ENCODE data around the gene LTB4R.
"Not testable (repeated sequence)": the region's sequence is repeated elsewhere in the genome, so short reads cannot be mapped to it uniquely, and the experiment has no call there.

LTB4R gene

GRCh38 chr14:24337824-24338175, 26.5 kb downstream of the LTB4R start:
- in situ Hi-C loops (cut with MboI; ENCODE audit: low sequenced_read_pairs), result loop anchor here (10.0 to 25.0 kb wide), 2 partner anchors 97 to 275 kb away; partner anchors contain the start of gene GZMH

DNA sequence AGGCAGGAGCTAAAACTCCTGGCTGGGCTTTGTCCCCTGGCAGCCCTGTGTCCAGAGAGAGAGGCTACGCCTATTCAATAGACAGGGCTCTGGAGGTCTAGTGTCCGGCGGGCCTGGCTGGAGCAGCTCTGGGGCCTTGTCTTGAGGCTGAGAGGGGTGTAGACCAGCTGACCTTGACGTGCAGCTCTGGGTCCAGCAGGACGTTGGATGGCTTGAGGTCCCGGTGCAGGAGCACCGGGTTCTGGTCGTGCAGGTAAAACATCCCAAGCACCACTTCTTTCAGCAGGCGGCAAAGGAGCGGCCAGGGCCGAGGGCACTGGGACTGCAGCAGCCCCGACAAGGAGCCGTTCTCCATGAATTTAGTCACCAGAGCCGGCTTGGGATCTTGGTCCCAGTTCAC, 27.5 kb downstream of the LTB4R start:
- in situ Hi-C loops (cut with MboI; ENCODE audit: low sequenced_read_pairs), result loop anchor here (10.0 to 25.0 kb wide), 2 partner anchors 96 to 273 kb away; partner anchors contain the start of gene GZMH

DNA sequence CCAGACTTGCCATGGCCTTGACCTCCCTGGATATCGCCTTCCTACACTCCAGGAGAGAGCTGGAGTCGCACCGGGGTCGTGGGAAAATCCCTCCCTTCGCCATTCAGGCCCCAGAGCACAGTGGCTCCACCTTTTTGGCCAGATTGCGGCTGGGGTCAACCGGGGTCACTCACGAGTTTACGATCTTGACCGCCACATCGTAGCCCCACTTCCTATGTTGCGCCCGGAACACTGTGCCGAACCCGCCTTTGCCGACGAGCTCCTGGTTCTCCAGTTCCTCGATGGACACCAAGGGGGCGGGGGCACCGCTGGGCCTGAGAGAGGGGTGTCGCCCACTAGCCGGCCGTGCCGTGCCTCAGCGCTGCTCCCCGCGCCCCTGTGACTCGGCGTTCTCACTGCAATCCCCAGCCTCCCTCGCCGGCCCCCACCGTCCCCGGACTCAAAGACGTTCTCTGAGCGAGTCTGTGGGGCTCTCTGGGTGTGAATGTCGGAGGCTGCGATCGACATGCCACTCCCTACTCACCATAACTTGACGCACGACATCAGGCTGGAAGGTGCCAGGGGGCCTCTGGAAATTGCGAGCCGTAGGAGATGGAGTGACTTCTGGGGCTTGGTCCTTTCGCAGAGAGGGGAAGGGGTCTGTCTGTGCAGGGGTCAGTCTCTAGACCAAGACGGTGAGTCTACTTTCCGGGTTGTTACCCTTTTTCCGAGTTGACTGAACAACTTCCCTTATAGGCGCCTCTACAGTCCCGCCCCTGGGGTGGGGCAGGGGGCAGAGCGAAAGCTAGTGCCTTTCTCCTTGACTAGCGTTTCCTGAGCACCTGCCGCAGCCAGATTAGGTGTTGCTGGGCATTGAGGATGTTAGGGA, 28.2 kb downstream of the LTB4R start, which contains the start of gene RIPK3:
TSS of gene RIPK3 (minus strand) at position 708 of the 868 bp plus-strand sequence. CDS start at position 543, 165 bp downstream.
- in situ Hi-C loops (cut with MboI; ENCODE audit: low sequenced_read_pairs), result loop anchor here (10.0 to 25.0 kb wide), 2 partner anchors 95 to 273 kb away; partner anchors contain the start of gene GZMH

GRCh38 chr14:24340606-24341005, 29.3 kb downstream of the LTB4R start:
- in situ Hi-C loops (cut with MboI; ENCODE audit: low sequenced_read_pairs), result loop anchor here (25.0 kb wide), 1 partner anchor 272 kb away; the partner anchor contains the start of gene GZMH

DNA sequence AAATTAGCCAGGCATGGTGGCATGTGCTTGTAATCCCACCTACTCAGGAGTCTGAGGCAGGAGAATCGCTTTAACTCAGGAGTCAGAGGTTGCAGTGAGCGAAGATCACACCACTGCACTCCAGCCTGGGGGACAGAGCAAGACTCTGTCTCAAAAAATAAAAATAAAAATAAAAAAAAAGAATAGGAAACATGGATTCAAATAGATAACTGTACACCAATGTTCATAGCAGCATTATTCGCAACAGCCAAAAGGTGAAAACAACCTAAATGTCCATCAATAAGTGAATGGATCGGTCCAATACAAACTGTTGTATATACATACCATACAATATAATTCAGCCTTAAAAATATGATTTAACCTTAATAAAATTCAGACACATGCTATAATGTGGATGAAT, 31.6 kb downstream of the LTB4R start:
- in situ Hi-C loops (cut with MboI; ENCODE audit: low sequenced_read_pairs), result loop anchor here (25.0 kb wide), 1 partner anchor 269 kb away; the partner anchor contains the start of gene GZMH

GRCh38 chr14:24343795-24344660, 32.7 kb downstream of the LTB4R start:
- in situ Hi-C loops (cut with MboI; ENCODE audit: low sequenced_read_pairs), result loop anchor here (25.0 kb wide), 1 partner anchor 268 kb away; the partner anchor contains the start of gene GZMH

- in situ Hi-C loops (cut with MboI; ENCODE audit: low sequenced_read_pairs), result loop anchor here (25.0 kb wide), 1 partner anchor 265 kb away; the partner anchor contains the start of gene GZMH
These were observed 35.8 kb downstream of the LTB4R start for GRCh38 chr14:24347134-24347533.

DNA sequence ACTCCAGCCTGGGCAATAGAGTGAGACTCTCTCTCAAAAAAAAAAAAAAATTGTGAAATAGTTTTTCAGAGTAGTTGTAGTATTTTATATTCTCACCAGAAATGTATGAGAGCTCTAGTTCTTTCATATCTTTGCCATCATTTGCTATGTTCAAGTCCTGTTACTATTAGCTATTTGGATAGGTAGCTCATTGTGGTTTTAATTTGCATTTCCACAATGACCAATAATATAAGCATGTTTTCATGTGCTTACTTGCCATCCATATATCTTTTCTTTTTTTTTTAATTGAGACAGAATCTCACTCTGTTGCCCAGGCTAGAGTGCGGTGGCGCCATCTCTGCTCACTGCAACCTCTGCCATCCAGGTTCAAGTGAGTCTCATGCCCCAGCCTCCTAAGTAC, 36.9 kb downstream of the LTB4R start:
- in situ Hi-C loops (cut with MboI; ENCODE audit: low sequenced_read_pairs), result loop anchor here (25.0 kb wide), 1 partner anchor 264 kb away; the partner anchor contains the start of gene GZMH

- in situ Hi-C loops (cut with MboI; ENCODE audit: low sequenced_read_pairs), result loop anchor here (25.0 kb wide), 1 partner anchor 263 kb away; the partner anchor contains the start of gene GZMH
These were observed 38.4 kb downstream of the LTB4R start for GRCh38 chr14:24349742-24350141.

DNA sequence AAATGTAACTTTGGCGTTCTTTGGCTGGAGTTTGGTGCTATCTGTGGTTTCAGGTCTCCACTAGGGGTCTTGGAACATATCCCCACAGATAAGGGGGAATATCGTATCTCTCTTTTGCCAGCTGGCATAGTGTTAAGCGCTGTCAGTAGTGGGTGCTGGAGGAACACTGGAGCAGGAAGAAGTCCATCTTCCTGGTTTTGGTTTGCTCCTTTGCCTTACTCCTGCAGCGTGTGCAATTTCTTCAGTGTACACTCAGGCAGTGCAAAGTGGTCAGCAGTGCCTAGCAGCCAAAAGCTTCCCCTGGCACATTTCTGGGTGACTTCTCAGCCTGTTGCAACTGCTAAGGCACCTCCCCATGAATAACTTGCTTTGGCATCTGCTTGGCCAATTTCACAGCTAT, 40.2 kb downstream of the LTB4R start:
- in situ Hi-C loops (cut with MboI; ENCODE audit: low sequenced_read_pairs), result no loop called here

DNA sequence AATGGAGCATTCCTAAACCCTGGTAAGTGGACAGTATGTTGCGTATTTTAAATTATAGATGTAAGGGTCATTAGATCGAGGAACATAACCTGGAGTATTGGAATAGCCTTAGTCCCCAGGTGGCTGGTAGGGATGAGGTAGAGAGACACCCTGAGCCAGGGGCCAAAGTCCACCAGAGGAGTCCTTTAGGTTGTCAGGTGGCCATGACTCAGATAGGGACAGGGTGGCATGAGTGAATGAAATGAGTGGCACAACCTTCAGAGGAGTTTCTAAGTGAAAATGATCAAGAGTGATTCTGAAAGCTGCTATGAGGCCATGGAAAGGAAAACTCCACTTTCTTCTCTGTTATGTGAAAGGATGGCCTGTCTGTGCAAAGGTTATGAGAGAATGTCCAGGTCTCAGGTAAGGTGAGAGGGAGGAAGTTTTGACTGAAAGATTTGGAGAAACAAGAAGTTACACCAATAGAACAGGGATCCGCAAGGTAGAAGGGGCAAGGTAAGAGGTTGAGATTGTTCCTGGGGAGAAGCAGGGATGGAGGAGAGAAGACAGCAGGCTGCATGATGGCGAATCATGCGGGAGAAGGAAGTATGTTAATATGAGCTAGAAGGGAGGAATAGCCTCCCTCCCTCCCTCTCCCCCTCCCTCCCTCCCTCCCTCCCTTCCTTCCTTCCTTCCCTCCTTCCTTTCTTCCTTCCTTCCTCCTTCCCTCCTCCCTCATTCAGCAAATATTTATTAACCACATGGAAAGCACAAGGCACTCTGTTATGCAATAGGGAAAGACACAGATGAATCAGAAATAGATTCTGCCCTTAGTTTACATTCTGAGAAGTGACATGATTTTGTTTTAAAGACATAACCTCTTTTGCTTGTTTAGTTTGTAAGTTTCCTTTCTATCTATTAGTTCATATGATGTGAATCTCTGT, 42.5 kb downstream of the LTB4R start:
- in situ Hi-C loops (cut with MboI; ENCODE audit: low sequenced_read_pairs), result no loop called here

- in situ Hi-C loops (cut with MboI; ENCODE audit: low sequenced_read_pairs), result not testable (repeated sequence)
These were observed 43.2 kb downstream of the LTB4R start for GRCh38 chr14:24354482-24354825.

DNA sequence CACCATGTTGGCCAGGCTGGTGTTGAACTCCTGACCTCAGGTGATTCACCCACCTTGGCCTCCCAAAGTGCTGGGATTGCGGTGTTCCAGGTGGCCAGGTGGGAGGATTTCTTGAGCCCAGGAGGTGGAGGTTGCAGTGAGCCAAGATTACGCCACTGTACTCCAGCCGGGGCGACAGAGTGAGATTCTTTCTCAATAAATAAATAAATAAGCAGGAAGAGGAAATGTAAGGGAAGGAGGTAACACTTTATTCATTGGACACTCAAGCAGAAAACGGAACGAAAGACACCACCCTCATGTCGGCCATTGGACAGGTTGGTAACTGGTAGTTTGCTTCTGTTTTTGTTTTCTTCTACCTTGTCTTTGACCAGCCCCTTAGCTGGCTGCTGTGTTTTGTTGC, 43.7 kb downstream of the LTB4R start:
- in situ Hi-C loops (cut with MboI; ENCODE audit: low sequenced_read_pairs), result no loop called here

- in situ Hi-C loops (cut with MboI; ENCODE audit: low sequenced_read_pairs), result no loop called here
These were observed 44.9 kb downstream of the LTB4R start for GRCh38 chr14:24356208-24356607.

GRCh38 chr14:24360281-24360680, 49.0 kb downstream of the LTB4R start:
- in situ Hi-C loops (cut with MboI; ENCODE audit: low sequenced_read_pairs), result no loop called here

- in situ Hi-C loops (cut with MboI; ENCODE audit: low sequenced_read_pairs), result no loop called here
These were observed 50.0 kb downstream of the LTB4R start for GRCh38 chr14:24361326-24361725.

- in situ Hi-C loops (cut with MboI; ENCODE audit: low sequenced_read_pairs), result no loop called here
These were observed 51.1 kb downstream of the LTB4R start for GRCh38 chr14:24362241-24362960.

- in situ Hi-C loops (cut with MboI; ENCODE audit: low sequenced_read_pairs), result no loop called here
These were observed 52.1 kb downstream of the LTB4R start for GRCh38 chr14:24363401-24363800.

GRCh38 chr14:24364841-24365240, 53.5 kb downstream of the LTB4R start:
- in situ Hi-C loops (cut with MboI; ENCODE audit: low sequenced_read_pairs), result no loop called here
